ENCODE measurements around the gene GJB3. TPM values are rescaled to one million over a fixed set of nuclear protein-coding genes. Genes with fewer than 3 reads are reported as not detected.
"Not testable (repeated sequence)": the region's sequence is repeated elsewhere in the genome, so short reads cannot be mapped to it uniquely, and the experiment has no call there.

Gene GJB3
- total and polyA plus RNA-seq, 11 donors: not detected

DNA sequence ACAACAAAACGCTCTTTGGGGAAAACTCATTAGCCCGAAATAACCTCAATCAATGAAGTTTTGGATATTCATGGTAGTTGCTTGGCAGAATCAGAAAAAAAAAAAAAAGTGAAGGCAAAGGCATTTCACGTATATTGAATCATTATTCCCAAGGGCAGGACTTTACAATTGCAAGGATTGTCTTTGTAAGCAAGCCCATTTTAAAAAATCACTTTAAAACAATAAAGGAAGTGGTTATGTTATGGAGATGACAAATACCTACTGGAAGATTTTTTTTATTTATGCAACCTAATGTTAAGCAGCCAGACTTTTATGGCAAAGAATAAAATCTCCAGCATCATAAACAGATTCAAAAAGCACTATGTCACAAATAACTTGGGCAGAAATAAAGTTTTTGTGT lies 12.2 kb upstream of the GJB3 start:
- 75 to 82% (median 76%) methylated on average over 3 of the region's 3 CpGs for WGBS, 4 donors
- TF ChIP-seq CTCF (IDR thresholded peaks at IDR 0.05) (no peak), POLR2A (IDR thresholded peaks at IDR 0.05) (no peak)
- H3K36me3 ChIP-seq: no peaks in the 10 kb centered on the region
- intact Hi-C loops (cut with DNase I): no loop called here
- DNase-seq (no peak), ATAC-seq (no peak)
- no peak overlapping the region for H3K27ac ChIP-seq
- no peaks in the 10 kb centered on the region for H3K4me1 ChIP-seq
- H3K4me3 ChIP-seq: no peak overlapping the region
- H3K9me3 ChIP-seq: no peaks in the 10 kb centered on the region
- H3K27me3 ChIP-seq: peaks cover 0 to 9% (median 0%) of the 10 kb centered on the region in 9 donors

GRCh38 chr1:34770891-34771504 lies 10.0 kb upstream of the GJB3 start:
- no peak for TF ChIP-seq CTCF (IDR thresholded peaks at IDR 0.05)
- TF ChIP-seq POLR2A (IDR thresholded peaks at IDR 0.05): no peak
- 67 to 72% (median 70%) methylated on average over 5 of the region's 5 CpGs for WGBS, 4 donors

GRCh38 chr1:34771573-34772371 lies 9.2 kb upstream of the GJB3 start:
- 85 to 88% (median 87%) methylated on average over 16 of the region's 16 CpGs for WGBS, 4 donors
- Histone ChIP-seq H3K27me3 (peaks cover 0 to 28% (median 6%) of the 10 kb centered on the region in 9 donors), H3K36me3 (no peaks in the 10 kb centered on the region), H3K4me3 (no peak overlapping the region), H3K4me1 (no peaks in the 10 kb centered on the region), H3K27ac (no peak overlapping the region), H3K9me3 (no peaks in the 10 kb centered on the region)
- TF ChIP-seq POLR2A (IDR thresholded peaks at IDR 0.05): no peak
- ATAC-seq (no peak), DNase-seq (no peak)
- intact Hi-C loops (cut with DNase I): no loop called here

More at GRCh38 chr1:34770891-34771504, 10.0 kb upstream of the GJB3 start:
- no peaks in the 10 kb centered on the region for H3K9me3 ChIP-seq
- intact Hi-C loops (cut with DNase I): no loop called here
- no peak overlapping the region for H3K27ac ChIP-seq
- H3K36me3 ChIP-seq: no peaks in the 10 kb centered on the region
- no peaks in the 10 kb centered on the region for H3K4me1 ChIP-seq
- H3K27me3 ChIP-seq: peaks cover 0 to 20% (median 0%) of the 10 kb centered on the region in 9 donors
- ATAC-seq (no peak), DNase-seq (no peak)
- no peak overlapping the region for H3K4me3 ChIP-seq

DNA sequence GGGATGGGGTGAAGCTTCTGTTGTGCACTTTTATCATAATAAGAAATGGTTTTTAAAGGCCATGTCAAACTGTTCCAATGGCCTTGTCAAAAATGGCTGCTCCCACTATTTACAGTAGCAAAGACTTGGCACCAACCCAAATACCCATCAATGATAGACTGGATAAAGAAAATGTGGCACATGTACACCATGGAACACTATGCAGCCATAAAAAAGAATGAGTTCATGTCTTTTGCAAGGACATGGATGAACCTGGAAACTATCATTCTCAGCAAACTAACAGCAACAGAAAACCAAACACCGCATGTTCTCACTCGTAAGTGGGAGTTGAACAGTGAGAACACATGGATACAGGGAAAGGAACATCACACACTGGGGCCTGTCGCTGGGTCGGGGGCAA lies 7.9 kb upstream of the GJB3 start:
- ATAC-seq; H3K4me1 ChIP-seq; H3K27ac ChIP-seq; H3K9me3 ChIP-seq; DNase-seq; intact Hi-C loops (cut with DNase I); H3K4me3 ChIP-seq; H3K36me3 ChIP-seq: not testable (repeated sequence)
- WGBS, 4 donors: 80 to 98% (median 90%) methylated on average over 4 of the region's 4 CpGs
- H3K27me3 ChIP-seq: peaks cover 0 to 28% (median 5%) of the 10 kb centered on the region in 9 donors

- DNase-seq (no peak), ATAC-seq (no peak)
- TF ChIP-seq POLR2A (IDR thresholded peaks at IDR 0.05) (no peak), CTCF (IDR thresholded peaks at IDR 0.05) (no peak)
- Histone ChIP-seq H3K36me3 (no peaks in the 10 kb centered on the region), H3K9me3 (no peaks in the 10 kb centered on the region), H3K4me1 (no peaks in the 10 kb centered on the region), H3K27ac (no peak overlapping the region), H3K4me3 (no peak overlapping the region), H3K27me3 (peaks cover 0 to 45% (median 10%) of the 10 kb centered on the region in 9 donors)
- 40 to 59% (median 47%) methylated on average over 8 of the region's 8 CpGs for WGBS, 4 donors
- intact Hi-C loops (cut with DNase I): no loop called here
These were observed 6.1 kb upstream of the GJB3 start for GRCh38 chr1:34774957-34775356.

All from heart left ventricle (tissue), 16 donors.